ENCODE measurements around the gene ZBTB7C. TPM values are rescaled to one million over a fixed set of nuclear protein-coding genes. Genes with fewer than 3 reads are reported as not detected.
A peak's percentile ranks its signal among the peaks of the same experiment; 100 is the strongest.

ZBTB7C gene
- total RNA-seq, 1 experiment from 2014 or later = 0.18 TPM

DNA sequence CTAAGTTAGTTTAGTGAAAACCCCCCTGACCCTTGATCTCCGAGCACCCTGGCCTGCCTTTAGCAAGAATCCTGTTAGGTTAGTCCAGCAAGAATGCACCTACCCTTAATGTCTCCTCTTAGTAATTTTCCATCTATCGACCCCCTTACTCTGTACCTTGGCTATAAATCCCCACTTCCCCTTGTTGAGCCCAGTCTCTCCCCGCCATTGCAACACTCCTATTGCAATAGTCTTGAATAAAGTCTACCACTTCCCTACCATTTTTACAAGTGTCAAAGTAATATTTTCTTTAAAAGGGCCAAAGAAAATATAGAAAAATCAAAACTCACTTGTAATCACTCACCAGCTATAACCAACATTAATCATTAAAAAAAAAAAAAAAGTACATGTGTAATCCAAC lies 4.2 kb upstream of the ZBTB7C start:
- CTCF ChIA-PET = no interaction called here

DNA sequence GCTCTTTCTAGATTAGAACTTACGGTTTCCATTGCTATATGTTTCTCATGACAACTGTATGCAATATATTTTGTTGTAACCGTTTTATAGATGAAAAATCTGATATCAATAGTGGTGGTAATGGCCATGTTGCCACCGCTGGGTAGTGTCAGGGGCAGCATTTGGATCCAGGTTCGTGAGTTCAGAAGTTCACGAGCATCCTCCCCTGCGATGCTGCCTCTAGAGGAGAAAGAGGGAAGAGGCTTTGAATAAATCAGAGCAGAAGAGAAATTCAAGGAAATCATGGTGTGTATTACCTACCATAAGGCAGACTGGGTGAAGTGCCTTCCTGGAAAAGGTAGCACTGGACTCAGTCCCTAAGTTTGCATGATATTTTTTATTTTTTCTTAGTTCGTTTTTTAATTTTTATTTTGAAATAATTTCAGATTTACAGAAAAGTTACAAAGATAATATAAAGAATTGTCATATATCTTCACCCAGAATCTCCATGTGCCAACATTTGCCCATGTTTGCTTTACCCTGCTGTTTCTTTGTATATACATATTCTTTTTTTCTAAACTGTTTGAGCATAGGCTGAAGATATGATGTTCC lies 3.3 kb upstream of the ZBTB7C start:
- no peaks in the 10 kb centered on the region for H3K36me3 Mint-ChIP-seq (ENCODE audit: insufficient read depth, unreplicated experiment)
- H3K27me3 ChIP-seq (replicated peaks; ENCODE audit: control insufficient read depth, insufficient read depth, low read length) = 0 out of 2 replicates have a peak, but pooled peaks cover 2% of the 10 kb centered on the region
- no peaks in the 10 kb centered on the region for H3K4me1 ChIP-seq
- H3K4me3 Mint-ChIP-seq (ENCODE audit: unreplicated experiment) = no peak overlapping the region
- POLR2A ChIA-PET = no interaction called here
- peak in 1 of 2 experiments; percentile 31 for DNase-seq
- BruUV-seq (replicated peaks) = no TSS peak
- TF ChIP-seq, protein P1, sequence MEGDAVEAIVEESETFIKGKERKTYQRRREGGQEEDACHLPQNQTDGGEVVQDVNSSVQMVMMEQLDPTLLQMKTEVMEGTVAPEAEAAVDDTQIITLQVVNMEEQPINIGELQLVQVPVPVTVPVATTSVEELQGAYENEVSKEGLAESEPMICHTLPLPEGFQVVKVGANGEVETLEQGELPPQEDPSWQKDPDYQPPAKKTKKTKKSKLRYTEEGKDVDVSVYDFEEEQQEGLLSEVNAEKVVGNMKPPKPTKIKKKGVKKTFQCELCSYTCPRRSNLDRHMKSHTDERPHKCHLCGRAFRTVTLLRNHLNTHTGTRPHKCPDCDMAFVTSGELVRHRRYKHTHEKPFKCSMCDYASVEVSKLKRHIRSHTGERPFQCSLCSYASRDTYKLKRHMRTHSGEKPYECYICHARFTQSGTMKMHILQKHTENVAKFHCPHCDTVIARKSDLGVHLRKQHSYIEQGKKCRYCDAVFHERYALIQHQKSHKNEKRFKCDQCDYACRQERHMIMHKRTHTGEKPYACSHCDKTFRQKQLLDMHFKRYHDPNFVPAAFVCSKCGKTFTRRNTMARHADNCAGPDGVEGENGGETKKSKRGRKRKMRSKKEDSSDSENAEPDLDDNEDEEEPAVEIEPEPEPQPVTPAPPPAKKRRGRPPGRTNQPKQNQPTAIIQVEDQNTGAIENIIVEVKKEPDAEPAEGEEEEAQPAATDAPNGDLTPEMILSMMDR (IDR thresholded peaks at IDR 0.05; ENCODE audit: insufficient read depth in 1 of 2, low read depth in 1 of 2, low read length in 1 of 2, severe bottlenecking in 1 of 2, unreplicated experiment in 1 of 2) = peak; percentile 29 to 55
- intact Hi-C loops (cut with micrococcal nuclease; ENCODE audit: unreplicated experiment) = no loop called here
- no peaks in the 10 kb centered on the region for H3K9me3 Mint-ChIP-seq (ENCODE audit: unreplicated experiment)
- H3K27me3 Mint-ChIP-seq (ENCODE audit: insufficient read depth, unreplicated experiment) = peaks cover 11% of the 10 kb centered on the region
- H3K4me3 ChIP-seq (ENCODE audit: low read depth, low read length) = no peak overlapping the region
- CTCF ChIA-PET = no interaction called here
- H3K4me1 Mint-ChIP-seq (ENCODE audit: low read depth, unreplicated experiment) = no peaks in the 10 kb centered on the region
- H3K36me3 ChIP-seq (ENCODE audit: control insufficient read depth, insufficient read depth, low read length) = no peaks in the 10 kb centered on the region
- H3K9me3 ChIP-seq = no peaks in the 10 kb centered on the region
- no peak overlapping the region for H3K27ac Mint-ChIP-seq (ENCODE audit: unreplicated experiment)

More for the DNA sequence above, 4.2 kb upstream of the ZBTB7C start:
- TF ChIP-seq, protein P1 (IDR thresholded peaks at IDR 0.05; ENCODE audit: insufficient read depth in 1 of 2, low read depth in 1 of 2, low read length in 1 of 2, severe bottlenecking in 1 of 2, unreplicated experiment in 1 of 2) = no peak
- no peaks in the 10 kb centered on the region for H3K9me3 ChIP-seq
- no peaks in the 10 kb centered on the region for H3K9me3 Mint-ChIP-seq (ENCODE audit: unreplicated experiment)
- no peaks in the 10 kb centered on the region for H3K4me1 ChIP-seq
- DNase-seq = no peak
- no peak overlapping the region for H3K4me3 Mint-ChIP-seq (ENCODE audit: unreplicated experiment)
- no peak overlapping the region for H3K4me3 ChIP-seq (ENCODE audit: low read depth, low read length)
- H3K36me3 Mint-ChIP-seq (ENCODE audit: insufficient read depth, unreplicated experiment) = no peaks in the 10 kb centered on the region
- BruUV-seq (replicated peaks) = no TSS peak
- no peaks in the 10 kb centered on the region for H3K36me3 ChIP-seq (ENCODE audit: control insufficient read depth, insufficient read depth, low read length)
- 0 out of 2 replicates have a peak, but pooled peaks cover 1% of the 10 kb centered on the region for H3K27me3 ChIP-seq (replicated peaks; ENCODE audit: control insufficient read depth, insufficient read depth, low read length)
- intact Hi-C loops (cut with micrococcal nuclease; ENCODE audit: unreplicated experiment) = no loop called here
- H3K27me3 Mint-ChIP-seq (ENCODE audit: insufficient read depth, unreplicated experiment) = peaks cover 11% of the 10 kb centered on the region
- no peak overlapping the region for H3K27ac Mint-ChIP-seq (ENCODE audit: unreplicated experiment)
- POLR2A ChIA-PET = no interaction called here
- no peaks in the 10 kb centered on the region for H3K4me1 Mint-ChIP-seq (ENCODE audit: low read depth, unreplicated experiment)

DNA sequence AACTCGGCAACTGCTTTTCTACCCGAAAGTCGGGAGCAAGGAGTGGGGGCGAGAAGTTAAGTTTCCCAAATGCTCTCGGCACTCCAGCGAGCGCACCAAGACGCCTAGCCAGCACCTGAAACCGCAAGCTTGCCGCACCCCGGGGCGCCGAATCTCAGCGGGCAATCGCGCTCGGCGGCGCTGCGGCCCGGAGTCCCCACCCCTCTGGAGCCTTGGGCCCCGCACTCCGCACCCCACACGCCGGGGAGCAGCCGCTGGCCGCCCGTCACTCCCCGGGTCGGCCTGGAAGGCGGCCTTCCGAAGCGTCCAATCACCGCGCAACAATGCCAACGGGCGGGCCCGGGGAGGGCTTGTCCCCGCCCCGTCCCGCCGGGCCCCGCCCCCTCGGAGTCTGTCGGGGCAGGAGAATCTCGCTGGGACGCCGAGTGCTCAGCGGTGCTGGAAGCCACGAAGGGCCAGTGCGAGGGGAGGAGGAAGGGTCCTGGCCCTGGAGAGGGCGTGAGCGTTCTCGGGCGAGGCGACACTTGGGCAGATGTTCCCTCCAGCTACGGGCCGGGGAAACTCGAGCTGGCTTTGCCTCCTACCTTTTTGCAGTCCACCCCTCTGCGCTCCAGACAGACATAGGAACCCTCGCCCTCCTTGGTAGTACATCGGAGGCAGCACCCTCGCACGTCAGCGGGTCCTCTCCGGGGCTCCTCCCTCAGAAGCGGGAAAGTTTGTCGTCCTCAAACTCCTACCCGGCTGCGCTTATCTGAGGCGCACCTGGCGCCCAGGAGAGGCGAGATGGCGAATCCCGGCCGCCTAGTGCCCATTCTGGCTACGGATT lies 1.1 kb upstream of the ZBTB7C start:
- no TSS peak for BruUV-seq (replicated peaks)
- CTCF ChIA-PET = no interaction called here

More for the DNA sequence above, 1.1 kb upstream of the ZBTB7C start:
- H3K4me3 Mint-ChIP-seq (ENCODE audit: unreplicated experiment) = peak overlapping the region; percentile 67
- peaks cover 8% of the 10 kb centered on the region for H3K27me3 Mint-ChIP-seq (ENCODE audit: insufficient read depth, unreplicated experiment)
- TF ChIP-seq, protein P1 (IDR thresholded peaks at IDR 0.05; ENCODE audit: insufficient read depth in 1 of 2, low read depth in 1 of 2, low read length in 1 of 2, severe bottlenecking in 1 of 2, unreplicated experiment in 1 of 2) = no peak
- POLR2A ChIA-PET = no interaction called here
- H3K36me3 Mint-ChIP-seq (ENCODE audit: insufficient read depth, unreplicated experiment) = no peaks in the 10 kb centered on the region
- no peaks in the 10 kb centered on the region for H3K4me1 Mint-ChIP-seq (ENCODE audit: low read depth, unreplicated experiment)
- intact Hi-C loops (cut with micrococcal nuclease; ENCODE audit: unreplicated experiment) = no loop called here
- H3K27ac Mint-ChIP-seq (ENCODE audit: unreplicated experiment) = no peak overlapping the region
- no peaks in the 10 kb centered on the region for H3K4me1 ChIP-seq
- H3K9me3 ChIP-seq = no peaks in the 10 kb centered on the region
- DNase-seq = peak; percentile 75 to 85
- H3K27me3 ChIP-seq (replicated peaks; ENCODE audit: control insufficient read depth, insufficient read depth, low read length) = 0 out of 2 replicates have a peak, but pooled peaks cover 2% of the 10 kb centered on the region
- no peaks in the 10 kb centered on the region for H3K9me3 Mint-ChIP-seq (ENCODE audit: unreplicated experiment)
- H3K36me3 ChIP-seq (ENCODE audit: control insufficient read depth, insufficient read depth, low read length) = no peaks in the 10 kb centered on the region
- peak overlapping the region; percentile 47 for H3K4me3 ChIP-seq (ENCODE audit: low read depth, low read length)
